Measurements from ENCODE around the gene EHD2.
A peak's percentile ranks its signal among the peaks of the same experiment; 100 is the strongest.
"Not testable (repeated sequence)": the region's sequence is repeated elsewhere in the genome, so short reads cannot be mapped to it uniquely, and the experiment has no call there.

Gene EHD2

GRCh38 chr19:47789811-47790210 lies 76.6 kb downstream of the EHD2 start:
- not testable (repeated sequence) for H3K4me1 Mint-ChIP-seq; H3K27ac Mint-ChIP-seq; H3K27me3 Mint-ChIP-seq; H3K36me3 Mint-ChIP-seq; H3K9me3 Mint-ChIP-seq; ATAC-seq (ENCODE audit: low read depth); H3K4me3 Mint-ChIP-seq; DNase-seq (ENCODE audit: low spot score in 2 of 2)

- Mint-ChIP-seq H3K4me1 (peaks cover 2% of the 10 kb centered on the region), H3K27me3 (peaks cover 5% of the 10 kb centered on the region), H3K36me3 (no peaks in the 10 kb centered on the region), H3K27ac (no peak overlapping the region), H3K9me3 (no peaks in the 10 kb centered on the region), H3K4me3 (no peak overlapping the region)
- peak; percentile 78 for ATAC-seq (ENCODE audit: low read depth)
- DNase-seq (ENCODE audit: low spot score in 2 of 2): peak; percentile 76 to 87
Observed at GRCh38 chr19:47790398-47790814, 77.2 kb downstream of the EHD2 start.

DNA sequence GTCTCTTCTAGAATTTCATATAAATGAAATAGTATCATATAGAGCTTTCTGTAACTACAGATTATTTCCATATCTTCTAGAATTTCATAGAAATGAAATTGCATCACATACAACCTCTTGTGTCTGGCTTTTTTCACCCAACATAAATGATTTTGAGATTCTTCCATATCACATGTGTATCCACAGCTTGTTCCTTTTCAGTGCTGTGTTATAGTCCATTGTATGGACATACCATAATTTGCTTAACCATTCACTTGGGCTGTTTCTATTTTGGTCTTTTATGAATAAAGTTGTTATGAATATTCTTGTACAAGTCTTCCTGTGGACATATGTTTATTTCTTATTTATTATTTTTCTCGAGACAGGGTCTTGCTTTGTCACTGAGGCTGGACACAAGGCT lies 79.4 kb downstream of the EHD2 start:
- Mint-ChIP-seq H3K27me3 (peaks cover 9% of the 10 kb centered on the region), H3K36me3 (no peaks in the 10 kb centered on the region), H3K4me3 (no peak overlapping the region), H3K27ac (no peak overlapping the region), H3K4me1 (peaks cover 2% of the 10 kb centered on the region), H3K9me3 (no peaks in the 10 kb centered on the region)
- DNase-seq (ENCODE audit: low spot score in 2 of 2) (no peak), ATAC-seq (ENCODE audit: low read depth) (no peak)
